Gastrocnemius medialis (tissue), 4 donors: Measurements from ENCODE around the gene C5orf46. TPM values are rescaled to one million over a fixed set of nuclear protein-coding genes. Genes with fewer than 3 reads are reported as not detected.

Source experiments
- ATAC-seq, 2 donors: fragments of 150-250 bp; one replicate each; pipeline ENCODE4 v1.9.1; 2016
- DNase-seq, 2 donors: peaks; one replicate each; pipeline ENCODE4 v3.0.0-alpha.2; 2019
- H3K27ac ChIP-seq, 4 donors: fragments of 200-600 bp; sonication (generic); 1 replicate in 1 of 4; 2 replicates in 3 of 4; pipeline ENCODE4 v1.5.1; 2016 to 2018; ENCODE audit warnings: mild to moderate bottlenecking in 2 of 4, moderate library complexity in 1 of 4
- H3K27me3 ChIP-seq, 3 donors: fragments of 200-600 bp; sonication (generic) in 2 of 3; 1 replicate in 1 of 3; 2 replicates in 2 of 3; pipeline versions ENCODE4 v1.5.1 to v1.6.0; 2016 to 2019; ENCODE audit warnings: mild to moderate bottlenecking in 1 of 3, moderate library complexity in 1 of 3
- H3K36me3 ChIP-seq, 2 donors: fragments of 200-600 bp; sonication (generic) in 1 of 2; one replicate each; pipeline ENCODE4 v1.5.1; 2017 to 2018
- H3K4me1 ChIP-seq, 2 donors: fragments of 200-600 bp; sonication (generic) in 1 of 2; one replicate each; pipeline ENCODE4 v1.5.1; 2016 to 2017; ENCODE audit warnings: mild to moderate bottlenecking in 2 of 2
- H3K4me3 ChIP-seq, 4 donors: fragments of 200-600 bp; sonication (generic) in 3 of 4; 1 replicate in 1 of 4; 2 replicates in 3 of 4; pipeline ENCODE4 v1.5.1; 2016 to 2019; ENCODE audit warnings: mild to moderate bottlenecking in 2 of 4
- H3K9me3 ChIP-seq, 3 donors: fragments of 200-600 bp; sonication (generic) in 2 of 3; 1 replicate in 1 of 3; 2 replicates in 2 of 3; pipeline ENCODE4 v1.5.1; 2016 to 2019
- CTCF ChIP-seq, 5 experiments: fragments of 450-650 bp in 3 of 5; fragments of 200-600 bp in 2 of 5; sonication (generic) in 2 of 5; IDR thresholded peaks in 4 of 5; conservative IDR thresholded peaks in 1 of 5; 1 replicate in 4 of 5; 2 replicates in 1 of 5; pipeline ENCODE4 v1.5.1; 2016 to 2019; ENCODE audit warnings: antibody characterized with exemption in 5 of 5, mild to moderate bottlenecking in 3 of 5, moderate library complexity in 3 of 5
- POLR2A ChIP-seq, 2 donors: fragments of 450-650 bp; IDR thresholded peaks; one replicate each; pipeline ENCODE4 v1.6.1; 2017; ENCODE audit warnings: antibody characterized with exemption in 2 of 2, mild to moderate bottlenecking in 2 of 2, moderate library complexity in 2 of 2
- in situ Hi-C, 4 donors: fragments of 200-750 bp; cut with MboI; loops; one replicate each; pipeline versions ENCODE4 v1.15.0 to v1.8.0; 2017; ENCODE audit warnings: low sequenced_read_pairs in 4 of 4
- intact Hi-C: fragments of 100-400 bp; cut with DNase I; formaldehyde crosslinking; loops from one replicate; pipeline ENCODE4 v1.15.1; 2023; ENCODE audit warnings: low total_unique reads
- total RNA-seq, 4 donors: library from RNA; depleted of rRNA; stranded (reverse); fragments of >200 nt; gene quantifications; one replicate each; pipeline versions ENCODE4 v1.1.0 to v1.2.3, GENCODE V29; 2016

The C5orf46 gene
- total RNA-seq, 4 donors from 2014 or later = not detected

GRCh38 chr5:147887930-147888329, 18.4 kb downstream of the C5orf46 start:
- Histone ChIP-seq H3K27ac (no peak overlapping the region), H3K9me3 (no peaks in the 10 kb centered on the region), H3K27me3 (no peaks in the 10 kb centered on the region), H3K4me1 (no peaks in the 10 kb centered on the region), H3K4me3 (no peak overlapping the region), H3K36me3 (no peaks in the 10 kb centered on the region)
- TF ChIP-seq CTCF (IDR thresholded peaks at IDR 0.05 in 4 of 5, conservative IDR thresholded peaks at IDR 0.05 in 1 of 5) (no peak), POLR2A (IDR thresholded peaks at IDR 0.05) (no peak)
- ATAC-seq (no peak), DNase-seq (no peak)
- in situ Hi-C loops (loop anchor here in 1 of 4 donors (5.0 kb wide), 1 partner anchor 49 kb away; no protein-coding TSS in a partner anchor), intact Hi-C loops (no loop called here)

- no peak for ATAC-seq
- intact Hi-C loops = no loop called here
- in situ Hi-C loops = loop anchor here in 1 of 4 donors (5.0 kb wide), 1 partner anchor 50 kb away; no protein-coding TSS in a partner anchor
These were observed 19.2 kb downstream of the C5orf46 start for GRCh38 chr5:147887026-147887627.

GRCh38 chr5:147882586-147883313, 23.6 kb downstream of the C5orf46 start:
- TF ChIP-seq POLR2A (IDR thresholded peaks at IDR 0.05) = no peak
- no peak for TF ChIP-seq CTCF (IDR thresholded peaks at IDR 0.05 in 4 of 5, conservative IDR thresholded peaks at IDR 0.05 in 1 of 5)
- no peaks in the 10 kb centered on the region for H3K9me3 ChIP-seq
- no peaks in the 10 kb centered on the region for H3K4me1 ChIP-seq
- H3K27ac ChIP-seq = no peak overlapping the region
- no peak overlapping the region for H3K4me3 ChIP-seq
- intact Hi-C loops (no loop called here), in situ Hi-C loops (no loop called here)
- DNase-seq (no peak), ATAC-seq (no peak)
- H3K36me3 ChIP-seq = no peaks in the 10 kb centered on the region
- no peaks in the 10 kb centered on the region for H3K27me3 ChIP-seq

More at GRCh38 chr5:147887026-147887627, 19.2 kb downstream of the C5orf46 start:
- no peaks in the 10 kb centered on the region for H3K27me3 ChIP-seq
- TF ChIP-seq CTCF (IDR thresholded peaks at IDR 0.05 in 4 of 5, conservative IDR thresholded peaks at IDR 0.05 in 1 of 5) (peak in 2 of 5 experiments; percentile 25 to 65), POLR2A (IDR thresholded peaks at IDR 0.05) (no peak)
- H3K4me1 ChIP-seq = no peaks in the 10 kb centered on the region
- no peaks in the 10 kb centered on the region for H3K9me3 ChIP-seq
- no peaks in the 10 kb centered on the region for H3K36me3 ChIP-seq
- H3K4me3 ChIP-seq = no peak overlapping the region
- no peak for DNase-seq
- no peak overlapping the region for H3K27ac ChIP-seq

GRCh38 chr5:147880487-147880886, 25.9 kb downstream of the C5orf46 start:
- in situ Hi-C loops (no loop called here), intact Hi-C loops (no loop called here)
- ATAC-seq = no peak
- H3K4me3 ChIP-seq = no peak overlapping the region
- TF ChIP-seq POLR2A (IDR thresholded peaks at IDR 0.05) = no peak
- no peak for TF ChIP-seq CTCF (IDR thresholded peaks at IDR 0.05 in 4 of 5, conservative IDR thresholded peaks at IDR 0.05 in 1 of 5)
- no peaks in the 10 kb centered on the region for H3K9me3 ChIP-seq
- no peak for DNase-seq
- no peak overlapping the region for H3K27ac ChIP-seq
- no peaks in the 10 kb centered on the region for H3K27me3 ChIP-seq
- no peaks in the 10 kb centered on the region for H3K4me1 ChIP-seq
- no peaks in the 10 kb centered on the region for H3K36me3 ChIP-seq
